ENCODE results near the gene ANKS4B.
"Not testable (repeated sequence)": the region's sequence is repeated elsewhere in the genome, so short reads cannot be mapped to it uniquely, and the experiment has no call there.

ANKS4B gene

GRCh38 chr16:21263640-21264570 is 30.4 kb downstream of the ANKS4B start:
- no peak for DNase-seq

- DNase-seq: peak in 1 of 14 donors; percentile 87
Observed at GRCh38 chr16:21264571-21265036, 31.1 kb downstream of the ANKS4B start.

- peak in 1 of 14 donors; percentile 65 for DNase-seq
Observed at GRCh38 chr16:21265104-21265837, 31.8 kb downstream of the ANKS4B start.

- no peak for DNase-seq
Observed at GRCh38 chr16:21267298-21267697, 33.8 kb downstream of the ANKS4B start.

GRCh38 chr16:21268236-21268635 is 34.7 kb downstream of the ANKS4B start:
- DNase-seq: no peak

- no peak for DNase-seq
Observed at GRCh38 chr16:21272253-21272652, 38.8 kb downstream of the ANKS4B start.

- not testable (repeated sequence) for DNase-seq
Observed at GRCh38 chr16:21272763-21273162, 39.3 kb downstream of the ANKS4B start.

- no peak for DNase-seq
Observed at GRCh38 chr16:21274172-21274726, 40.8 kb downstream of the ANKS4B start.

GRCh38 chr16:21275529-21275928 is 42.0 kb downstream of the ANKS4B start:
- DNase-seq: peak in 1 of 14 donors; percentile 37

GRCh38 chr16:21276090-21276489 is 42.6 kb downstream of the ANKS4B start:
- no peak for DNase-seq

- peak in 1 of 14 donors; percentile 71 for DNase-seq
Observed at GRCh38 chr16:21277045-21277926, 43.8 kb downstream of the ANKS4B start.

GRCh38 chr16:21277927-21278706 is 44.6 kb downstream of the ANKS4B start, which contains the start of gene CRYM:
Gene CRYM (minus strand): TSS chr16:21278290. CDS start chr16:21278251, 39 bp downstream.
- peak in 2 of 14 donors; percentile 1 to 81 for DNase-seq

GRCh38 chr16:21279501-21279900 is 46.0 kb downstream of the ANKS4B start:
- DNase-seq: peak in 1 of 14 donors; percentile 56

- no peak for DNase-seq
Observed at GRCh38 chr16:21281698-21282389, 48.3 kb downstream of the ANKS4B start.

GRCh38 chr16:21283521-21284289 is 50.2 kb downstream of the ANKS4B start:
- DNase-seq: peak in 2 of 14 donors; percentile 1 to 79

- DNase-seq: no peak
Observed at GRCh38 chr16:21284414-21284813, 50.9 kb downstream of the ANKS4B start.

GRCh38 chr16:21285314-21285713 is 51.8 kb downstream of the ANKS4B start:
- DNase-seq: no peak

- DNase-seq: not testable (repeated sequence)
Observed at GRCh38 chr16:21289789-21290188, 56.3 kb downstream of the ANKS4B start.

Data from C1 segment of cervical spinal cord (tissue), 14 donors.